GM23338 (cell line): ENCODE measurements around the gene SIRPB2.

Experiments used
- EZH2 ChIP-seq: fragments of 200-600 bp; sonication (generic); IDR thresholded peaks from one replicate; pipeline ENCODE4 v1.8.0; 2017; ENCODE audit warnings: antibody characterized with exemption, mild to moderate bottlenecking, low read depth; ENCODE audit not compliant: unreplicated experiment
- EZH2phosphoT487 ChIP-seq: fragments of 200-600 bp; sonication (generic); IDR thresholded peaks from one replicate; pipeline ENCODE4 v1.8.1; 2018; ENCODE audit warnings: antibody characterized with exemption; ENCODE audit not compliant: unreplicated experiment
- POLR2AphosphoS5 ChIP-seq: IDR thresholded peaks from 2 replicates; pipeline ENCODE4 v1.6.1; 2016; ENCODE audit warnings: antibody characterized with exemption, low read depth
- TF ChIP-seq, protein P1 (sequence below), 2 experiments: fragments of 200-600 bp in 1 of 2; sonication (generic) in 1 of 2; conservative IDR thresholded peaks; 2 replicates each; pipeline versions ENCODE4 v1.5.1 to v1.6.1; 2016 to 2017; ENCODE audit warnings: antibody characterized with exemption in 2 of 2, low read depth in 2 of 2, mild to moderate bottlenecking in 2 of 2, moderate library complexity in 1 of 2

DNA sequence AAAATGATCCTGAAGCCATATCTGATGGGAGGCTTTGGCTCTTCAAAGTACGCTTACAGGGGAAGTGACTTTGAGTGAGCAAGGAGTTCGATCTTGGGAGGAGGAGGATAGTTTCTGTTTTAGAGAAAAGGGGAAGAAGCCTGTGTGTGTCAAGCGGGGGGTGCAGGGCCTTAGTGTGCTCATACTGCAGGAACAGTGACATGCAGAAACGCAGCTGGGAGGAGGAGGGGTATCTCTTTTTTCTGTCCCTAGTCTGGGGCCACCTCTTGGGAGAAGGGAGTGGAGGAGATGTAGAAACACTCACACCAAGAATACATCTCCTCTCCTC is 46.5 kb upstream of the SIRPB2 start:
- TF ChIP-seq EZH2, result no peak
- TF ChIP-seq, protein P1, sequence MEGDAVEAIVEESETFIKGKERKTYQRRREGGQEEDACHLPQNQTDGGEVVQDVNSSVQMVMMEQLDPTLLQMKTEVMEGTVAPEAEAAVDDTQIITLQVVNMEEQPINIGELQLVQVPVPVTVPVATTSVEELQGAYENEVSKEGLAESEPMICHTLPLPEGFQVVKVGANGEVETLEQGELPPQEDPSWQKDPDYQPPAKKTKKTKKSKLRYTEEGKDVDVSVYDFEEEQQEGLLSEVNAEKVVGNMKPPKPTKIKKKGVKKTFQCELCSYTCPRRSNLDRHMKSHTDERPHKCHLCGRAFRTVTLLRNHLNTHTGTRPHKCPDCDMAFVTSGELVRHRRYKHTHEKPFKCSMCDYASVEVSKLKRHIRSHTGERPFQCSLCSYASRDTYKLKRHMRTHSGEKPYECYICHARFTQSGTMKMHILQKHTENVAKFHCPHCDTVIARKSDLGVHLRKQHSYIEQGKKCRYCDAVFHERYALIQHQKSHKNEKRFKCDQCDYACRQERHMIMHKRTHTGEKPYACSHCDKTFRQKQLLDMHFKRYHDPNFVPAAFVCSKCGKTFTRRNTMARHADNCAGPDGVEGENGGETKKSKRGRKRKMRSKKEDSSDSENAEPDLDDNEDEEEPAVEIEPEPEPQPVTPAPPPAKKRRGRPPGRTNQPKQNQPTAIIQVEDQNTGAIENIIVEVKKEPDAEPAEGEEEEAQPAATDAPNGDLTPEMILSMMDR (conservative IDR thresholded peaks at IDR 0.05; ENCODE audit: low read depth in 2 of 2), result no peak
- no peak for TF ChIP-seq EZH2phosphoT487
- no peak for TF ChIP-seq POLR2AphosphoS5
